ENCODE measurements around the gene UGT2B17. TPM values are rescaled to one million over a fixed set of nuclear protein-coding genes. Genes with fewer than 3 reads are reported as not detected.

The UGT2B17 gene
- total and polyA plus RNA-seq, 2 of the 4 experiments (the other 2 are of a cell fraction) = not detected

DNA sequence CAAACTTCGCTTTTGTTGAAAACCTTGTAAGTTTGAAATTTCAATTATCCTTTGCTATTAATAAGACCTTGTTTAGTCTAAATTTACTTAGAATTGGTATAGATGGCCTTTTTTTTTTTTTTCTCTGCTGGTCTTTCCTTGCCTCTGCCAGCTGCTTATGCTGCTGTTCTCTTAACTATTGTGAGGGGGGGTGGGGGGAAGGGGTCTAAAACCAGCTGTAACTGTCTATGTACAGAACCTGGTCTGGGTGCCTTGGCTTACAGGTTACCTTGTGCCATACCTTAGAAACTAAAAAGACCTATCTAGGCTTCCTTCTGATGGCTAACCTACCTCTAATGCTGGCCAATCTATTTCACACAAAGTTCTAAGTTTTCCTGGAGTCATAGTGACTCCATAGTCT, 1.0 kb downstream of the UGT2B17 start:
- CTCF ChIA-PET = no interaction called here
- no peak overlapping the region for H3K18ac ChIP-seq (ENCODE audit: low read depth, low read length)
- dilution Hi-C loops (cut with HindIII; ENCODE audit: low sequenced_read_pairs, unreplicated experiment) = no loop called here

More for the DNA sequence above, 1.0 kb downstream of the UGT2B17 start:
- Histone ChIP-seq H3K9ac (ENCODE audit: low read depth, low read length) (no peak overlapping the region), H3K4me1 (ENCODE audit: control insufficient read depth, insufficient read depth, low read length) (no peaks in the 10 kb centered on the region), H3K56ac (ENCODE audit: extremely low read depth, insufficient read depth, low read length) (no peak overlapping the region), H3K27me3 (ENCODE audit: control insufficient read depth, insufficient read depth, low read length) (no peaks in the 10 kb centered on the region), H3K14ac (replicated peaks; ENCODE audit: low read depth, low read length) (no peak overlapping the region), H3K36me3 (ENCODE audit: control insufficient read depth, insufficient read depth, low read length) (no peaks in the 10 kb centered on the region), H3K9me3 (ENCODE audit: control insufficient read depth, insufficient read depth, low read length) (no peaks in the 10 kb centered on the region), H4K91ac (ENCODE audit: insufficient read depth, low read depth, low read length) (no peak overlapping the region), H3K9me1 (ENCODE audit: insufficient read depth, low read length) (no peaks in the 10 kb centered on the region), H3K4me3 (ENCODE audit: insufficient read depth, low read depth, low read length) (no peak overlapping the region), H2BK5ac (ENCODE audit: low read depth, low read length, poor library complexity, severe bottlenecking) (no peak overlapping the region), H2AFZ (replicated peaks; ENCODE audit: low read length, poor library complexity) (no peak overlapping the region), H2AK9ac (replicated peaks; ENCODE audit: low read depth, low read length, poor library complexity) (no peak overlapping the region), H4K5ac (ENCODE audit: low read depth, low read length) (no peak overlapping the region), H2AK5ac (ENCODE audit: low read depth, low read length) (no peak overlapping the region), H3K79me1 (ENCODE audit: low read depth in 1 of 2, low read length in 2 of 2) (no peaks in the 10 kb centered on the region), H3K4ac (ENCODE audit: low read depth, low read length) (no peak overlapping the region), H2BK20ac (ENCODE audit: low read depth, low read length) (no peak overlapping the region), H3K27ac (ENCODE audit: insufficient read depth, low read length) (no peak overlapping the region), H3K4me2 (ENCODE audit: low read depth, low read length) (no peak overlapping the region), H3K23ac (ENCODE audit: low read depth, low read length) (no peak overlapping the region), H4K8ac (ENCODE audit: low read depth in 2 of 2, low read length in 2 of 2) (no peak overlapping the region), H2BK15ac (ENCODE audit: low read depth, low read length) (no peak overlapping the region), H4K20me1 (ENCODE audit: insufficient read depth, low read length) (no peaks in the 10 kb centered on the region), H2BK120ac (ENCODE audit: low read depth, low read length) (no peak overlapping the region)
- ATAC-seq (ENCODE audit: low read depth) = no peak
- no peak for TF ChIP-seq RCOR1 (IDR thresholded peaks at IDR 0.05; ENCODE audit: insufficient replicate concordance, low read length)
- TF ChIP-seq RFX5 (IDR thresholded peaks at IDR 0.05; ENCODE audit: low read depth, low read length) = no peak
- no peak for TF ChIP-seq MAFK (IDR thresholded peaks at IDR 0.05; ENCODE audit: low read depth, low read length)
- TF ChIP-seq FOS (IDR thresholded peaks at IDR 0.05; ENCODE audit: low read depth, low read length) = no peak
- TF ChIP-seq CTCF (conservative IDR thresholded peaks at IDR 0.05; ENCODE audit: low read depth, low read length) = no peak
- no peak for TF ChIP-seq POLR2A (IDR thresholded peaks at IDR 0.05; ENCODE audit: low read depth, low read length)
- no peak for TF ChIP-seq MXI1 (IDR thresholded peaks at IDR 0.05; ENCODE audit: borderline replicate concordance, low read depth, low read length)
- TF ChIP-seq USF2 (IDR thresholded peaks at IDR 0.05; ENCODE audit: low read depth, low read length) = no peak
- no peak for DNase-seq
- WGBS, 2 experiments (ENCODE audit: extremely low coverage in 2 of 2, insufficient read length in 1 of 2) = no CpG with 5 or more reads among the region's 1 CpG
- no TSS peak for BruUV-seq (replicated peaks)
- POLR2A ChIA-PET (ENCODE audit: unreplicated experiment) = no interaction called here
- in situ Hi-C loops (cut with MboI; ENCODE audit: low sequenced_read_pairs) = no loop called here
- intact Hi-C loops (cut with micrococcal nuclease) = no loop called here
